ENCODE measurements around the gene STK31.
"Not testable (repeated sequence)": the region's sequence is repeated elsewhere in the genome, so short reads cannot be mapped to it uniquely, and the experiment has no call there.

Gene STK31

GRCh38 chr7:23710000-23710399, at the start of gene STK31:
TSS of gene STK31 (plus strand) at chr7:23710219. CDS start at chr7:23710286, 67 bp downstream.
- no peak for DNase-seq (ENCODE audit: low read depth in 2 of 3, low spot score in 1 of 3)

- no peak for DNase-seq (ENCODE audit: low read depth in 2 of 3, low spot score in 1 of 3)
Measured at GRCh38 chr7:23661385-23661784, 48.6 kb upstream of the STK31 start.

GRCh38 chr7:23662124-23662983, 47.7 kb upstream of the STK31 start:
- no peak for DNase-seq (ENCODE audit: low read depth in 2 of 3, low spot score in 1 of 3)

GRCh38 chr7:23662984-23663313, 47.1 kb upstream of the STK31 start:
- no peak for DNase-seq (ENCODE audit: low read depth in 2 of 3, low spot score in 1 of 3)

GRCh38 chr7:23664122-23664521, 45.9 kb upstream of the STK31 start:
- DNase-seq (ENCODE audit: low read depth in 2 of 3, low spot score in 1 of 3) = no peak

GRCh38 chr7:23672033-23672432, 38.0 kb upstream of the STK31 start:
- DNase-seq (ENCODE audit: low read depth in 2 of 3, low spot score in 1 of 3) = no peak

GRCh38 chr7:23679898-23680413, 30.1 kb upstream of the STK31 start, which contains the start of gene FAM221A:
TSS of gene FAM221A (plus strand) at chr7:23680199. CDS start at chr7:23680219, 20 bp downstream.
- DNase-seq (ENCODE audit: low read depth in 2 of 3, low spot score in 1 of 3) = peak; percentile 69 to 78 (median 73)

- peak; percentile 23 to 45 (median 33) for DNase-seq (ENCODE audit: low read depth in 2 of 3, low spot score in 1 of 3)
Measured at GRCh38 chr7:23680414-23681405, 29.3 kb upstream of the STK31 start.

GRCh38 chr7:23684041-23684440, 26.0 kb upstream of the STK31 start:
- not testable (repeated sequence) for DNase-seq (ENCODE audit: low read depth in 2 of 3, low spot score in 1 of 3)

- no peak for DNase-seq (ENCODE audit: low read depth in 2 of 3, low spot score in 1 of 3)
Measured at GRCh38 chr7:23685731-23686130, 24.3 kb upstream of the STK31 start.

GRCh38 chr7:23687011-23687410, 23.0 kb upstream of the STK31 start:
- no peak for DNase-seq (ENCODE audit: low read depth in 2 of 3, low spot score in 1 of 3)

GRCh38 chr7:23689165-23689564, 20.9 kb upstream of the STK31 start:
- DNase-seq (ENCODE audit: low read depth in 2 of 3, low spot score in 1 of 3) = no peak

GRCh38 chr7:23691320-23691719, 18.7 kb upstream of the STK31 start:
- DNase-seq (ENCODE audit: low read depth in 2 of 3, low spot score in 1 of 3) = no peak

- no peak for DNase-seq (ENCODE audit: low read depth in 2 of 3, low spot score in 1 of 3)
Measured at GRCh38 chr7:23693224-23693623, 16.8 kb upstream of the STK31 start.

- DNase-seq (ENCODE audit: low read depth in 2 of 3, low spot score in 1 of 3) = peak; percentile 28 to 55 (median 53)
Measured at GRCh38 chr7:23696916-23697441, 13.0 kb upstream of the STK31 start.

- DNase-seq (ENCODE audit: low read depth in 2 of 3, low spot score in 1 of 3) = no peak
Measured at GRCh38 chr7:23698822-23699221, 11.2 kb upstream of the STK31 start.

- DNase-seq (ENCODE audit: low read depth in 2 of 3, low spot score in 1 of 3) = no peak
Measured at GRCh38 chr7:23700046-23700445, 10.0 kb upstream of the STK31 start.

GRCh38 chr7:23709081-23709750, 803 bp upstream of the STK31 start:
- DNase-seq (ENCODE audit: low read depth in 2 of 3, low spot score in 1 of 3) = no peak

GRCh38 chr7:23712368-23713284, 2.6 kb downstream of the STK31 start:
- DNase-seq (ENCODE audit: low read depth in 2 of 3, low spot score in 1 of 3) = no peak
